ENCODE data around the gene JOSD1. TPM values are rescaled to one million over a fixed set of nuclear protein-coding genes. Genes with fewer than 3 reads are reported as not detected.

Gene JOSD1
- total RNA-seq, 3 donors from 2014 or later, result 60.5 to 80.8 (median 61.3) TPM

DNA sequence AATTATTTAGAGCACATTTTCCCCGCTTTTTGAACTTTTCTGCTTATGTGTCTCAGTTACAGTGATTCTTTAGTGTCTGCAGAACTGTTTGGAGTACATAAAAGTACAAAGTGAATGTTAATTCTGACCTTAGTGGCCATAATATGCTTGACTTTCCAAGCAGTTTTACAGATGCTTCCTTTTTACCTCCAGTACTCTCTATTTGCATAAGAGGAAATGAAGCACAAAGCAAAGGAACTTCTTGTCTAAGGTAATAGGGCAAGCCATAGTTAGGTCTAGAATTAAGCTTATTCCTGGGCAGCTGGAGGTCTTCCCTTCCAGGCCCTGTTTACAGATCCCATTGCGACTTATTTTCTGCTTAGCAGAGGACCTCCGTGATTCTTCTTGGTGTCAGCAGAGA, 8.6 kb upstream of the JOSD1 start:
- H3K4me1 ChIP-seq, result peaks cover 4 to 17% of the 10 kb centered on the region in 2 donors
- no peak for DNase-seq (ENCODE audit: low spot score in 2 of 2)
- no peaks in the 10 kb centered on the region for H3K36me3 ChIP-seq
- H3K4me3 ChIP-seq, result no peak overlapping the region
- H3K27ac ChIP-seq, result no peak overlapping the region
- no peaks in the 10 kb centered on the region for H3K9me3 ChIP-seq
- intact Hi-C loops (cut with DNase I; ENCODE audit: low total_unique reads), result loop anchor here (10.0 kb wide), 1 partner anchor 45 kb away; the partner anchor contains the start of gene SUN2
- TF ChIP-seq POLR2A (IDR thresholded peaks at IDR 0.05), result no peak
- TF ChIP-seq CTCF (IDR thresholded peaks at IDR 0.05), result no peak
- TF ChIP-seq POLR2AphosphoS5 (IDR thresholded peaks at IDR 0.05), result no peak
- H3K27me3 ChIP-seq, result no peaks in the 10 kb centered on the region

DNA sequence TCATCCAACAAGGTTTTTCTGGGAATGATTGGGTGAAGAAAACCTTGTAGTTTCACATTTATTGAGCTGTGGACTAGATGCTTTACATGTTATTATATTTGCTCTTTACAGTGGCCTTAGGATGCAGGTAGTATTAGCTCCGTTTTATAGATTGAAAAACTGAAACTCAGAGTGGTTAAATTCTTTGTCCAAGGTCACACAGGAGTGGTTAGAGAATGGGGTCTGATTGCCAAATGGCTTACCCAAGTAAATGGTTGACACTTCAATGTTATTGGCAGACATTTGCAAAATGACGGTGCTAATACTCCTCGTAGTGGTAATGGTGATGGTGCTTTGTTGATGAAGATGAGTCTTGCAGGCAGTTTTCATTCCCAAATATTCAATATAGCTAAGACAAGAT, 7.2 kb upstream of the JOSD1 start:
- Histone ChIP-seq H3K27ac (peak overlapping the region in 1 of 2 donors; percentile 99), H3K36me3 (no peaks in the 10 kb centered on the region), H3K27me3 (no peaks in the 10 kb centered on the region), H3K4me3 (no peak overlapping the region), H3K4me1 (peaks cover 4 to 17% of the 10 kb centered on the region in 2 donors), H3K9me3 (no peaks in the 10 kb centered on the region)
- TF ChIP-seq CTCF (IDR thresholded peaks at IDR 0.05) (no peak), POLR2AphosphoS5 (IDR thresholded peaks at IDR 0.05) (no peak), POLR2A (IDR thresholded peaks at IDR 0.05) (no peak)
- intact Hi-C loops (cut with DNase I; ENCODE audit: low total_unique reads), result loop anchor here (10.0 kb wide), 1 partner anchor 47 kb away; the partner anchor contains the start of gene SUN2
- no peak for DNase-seq (ENCODE audit: low spot score in 2 of 2)

- Histone ChIP-seq H3K27ac (peak overlapping the region; percentile 96 to 99), H3K4me3 (peak overlapping the region; percentile 83 to 90 (median 89)), H3K9me3 (no peaks in the 10 kb centered on the region), H3K4me1 (peaks cover 4 to 17% of the 10 kb centered on the region in 2 donors), H3K36me3 (no peaks in the 10 kb centered on the region), H3K27me3 (no peaks in the 10 kb centered on the region)
- intact Hi-C loops (cut with DNase I; ENCODE audit: low total_unique reads), result loop anchor here (10.0 kb wide), 1 partner anchor 47 kb away; the partner anchor contains the start of gene SUN2
- TF ChIP-seq CTCF (IDR thresholded peaks at IDR 0.05), result no peak
- TF ChIP-seq POLR2AphosphoS5 (IDR thresholded peaks at IDR 0.05), result no peak
- no peak for TF ChIP-seq POLR2A (IDR thresholded peaks at IDR 0.05)
- DNase-seq (ENCODE audit: low spot score in 2 of 2), result no peak
Measured at GRCh38 chr22:38707346-38707745, 6.6 kb upstream of the JOSD1 start.

DNA sequence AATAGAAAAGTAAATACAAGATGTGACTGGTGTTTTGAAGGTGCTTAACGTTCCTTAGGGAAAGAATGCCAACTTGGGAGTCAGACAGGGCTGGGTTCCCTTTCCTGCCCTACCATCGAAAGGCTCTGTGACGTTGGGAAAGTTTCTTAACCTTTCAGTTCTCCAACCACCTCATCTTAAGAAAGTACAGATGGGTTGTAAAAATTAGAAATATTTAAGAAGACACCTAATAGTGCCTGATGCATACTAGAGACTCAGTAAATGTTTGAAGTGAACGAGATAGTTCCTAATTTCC, 6.1 kb upstream of the JOSD1 start:
- no peak for TF ChIP-seq POLR2A (IDR thresholded peaks at IDR 0.05)
- TF ChIP-seq POLR2AphosphoS5 (IDR thresholded peaks at IDR 0.05), result no peak
- no peak for TF ChIP-seq CTCF (IDR thresholded peaks at IDR 0.05)
- Histone ChIP-seq H3K9me3 (no peaks in the 10 kb centered on the region), H3K27ac (peak overlapping the region; percentile 96 to 99), H3K4me1 (peaks cover 4 to 17% of the 10 kb centered on the region in 2 donors), H3K36me3 (no peaks in the 10 kb centered on the region), H3K27me3 (no peaks in the 10 kb centered on the region), H3K4me3 (peak overlapping the region; percentile 83 to 90 (median 89))
- intact Hi-C loops (cut with DNase I; ENCODE audit: low total_unique reads), result loop anchor here (10.0 kb wide), 1 partner anchor 48 kb away; the partner anchor contains the start of gene SUN2
- DNase-seq (ENCODE audit: low spot score in 2 of 2), result no peak

GRCh38 chr22:38706101-38706900, 5.6 kb upstream of the JOSD1 start:
- TF ChIP-seq POLR2A (IDR thresholded peaks at IDR 0.05) (no peak), POLR2AphosphoS5 (IDR thresholded peaks at IDR 0.05) (no peak), CTCF (IDR thresholded peaks at IDR 0.05) (no peak)
- H3K36me3 ChIP-seq, result no peaks in the 10 kb centered on the region
- peak overlapping the region; percentile 83 to 90 (median 89) for H3K4me3 ChIP-seq
- no peaks in the 10 kb centered on the region for H3K9me3 ChIP-seq
- peak overlapping the region; percentile 96 to 99 for H3K27ac ChIP-seq
- H3K4me1 ChIP-seq, result peaks cover 4 to 17% of the 10 kb centered on the region in 2 donors
- intact Hi-C loops (cut with DNase I; ENCODE audit: low total_unique reads), result loop anchor here (10.0 kb wide), 1 partner anchor 48 kb away; the partner anchor contains the start of gene SUN2
- peak in 1 of 2 donors; percentile 51 for DNase-seq (ENCODE audit: low spot score in 2 of 2)
- no peaks in the 10 kb centered on the region for H3K27me3 ChIP-seq

All from breast epithelium (tissue), 4 donors.